WERI-Rb-1 (cell line): ENCODE measurements around the gene ABLIM2.

Experiments used
- DNase-seq: peaks from one replicate; pipeline ENCODE4 v3.0.0-alpha.2; 2020
- H3K27ac ChIP-seq: fragments of 250-450 bp; sonication (Bioruptor Pico); 2 replicates; pipeline ENCODE4 v1.5.1; 2020; ENCODE audit warnings: mild to moderate bottlenecking, moderate library complexity
- H3K27me3 ChIP-seq: fragments of 250-450 bp; sonication (Bioruptor Pico); 2 replicates; pipeline ENCODE4 v1.5.1; 2021; ENCODE audit warnings: mild to moderate bottlenecking, low read depth, moderate library complexity; ENCODE audit not compliant: insufficient read depth, severe bottlenecking
- H3K36me3 ChIP-seq: fragments of 250-450 bp; sonication (Bioruptor Pico); 2 replicates; pipeline ENCODE4 v1.5.1; 2020; ENCODE audit warnings: mild to moderate bottlenecking, moderate library complexity
- H3K4me3 ChIP-seq: 2 replicates; pipeline ENCODE4 v1.5.1; 2011; ENCODE audit warnings: low read depth, mild to moderate bottlenecking, control low read depth, low read length
- H3K9me3 ChIP-seq: fragments of 250-450 bp; sonication (Bioruptor Pico); 2 replicates; pipeline ENCODE4 v1.5.1; 2021; ENCODE audit warnings: mild to moderate bottlenecking, moderate library complexity; ENCODE audit not compliant: severe bottlenecking
- TF ChIP-seq, protein P1 (sequence below): IDR thresholded peaks from 2 replicates; pipeline ENCODE4 v1.5.1; 2011; ENCODE audit warnings: low read depth, mild to moderate bottlenecking, control low read depth, inconsistent platforms, low read length

ABLIM2 gene

GRCh38 chr4:8152090-8152864 is 6.3 kb downstream of the ABLIM2 start:
- TF ChIP-seq, protein P1, sequence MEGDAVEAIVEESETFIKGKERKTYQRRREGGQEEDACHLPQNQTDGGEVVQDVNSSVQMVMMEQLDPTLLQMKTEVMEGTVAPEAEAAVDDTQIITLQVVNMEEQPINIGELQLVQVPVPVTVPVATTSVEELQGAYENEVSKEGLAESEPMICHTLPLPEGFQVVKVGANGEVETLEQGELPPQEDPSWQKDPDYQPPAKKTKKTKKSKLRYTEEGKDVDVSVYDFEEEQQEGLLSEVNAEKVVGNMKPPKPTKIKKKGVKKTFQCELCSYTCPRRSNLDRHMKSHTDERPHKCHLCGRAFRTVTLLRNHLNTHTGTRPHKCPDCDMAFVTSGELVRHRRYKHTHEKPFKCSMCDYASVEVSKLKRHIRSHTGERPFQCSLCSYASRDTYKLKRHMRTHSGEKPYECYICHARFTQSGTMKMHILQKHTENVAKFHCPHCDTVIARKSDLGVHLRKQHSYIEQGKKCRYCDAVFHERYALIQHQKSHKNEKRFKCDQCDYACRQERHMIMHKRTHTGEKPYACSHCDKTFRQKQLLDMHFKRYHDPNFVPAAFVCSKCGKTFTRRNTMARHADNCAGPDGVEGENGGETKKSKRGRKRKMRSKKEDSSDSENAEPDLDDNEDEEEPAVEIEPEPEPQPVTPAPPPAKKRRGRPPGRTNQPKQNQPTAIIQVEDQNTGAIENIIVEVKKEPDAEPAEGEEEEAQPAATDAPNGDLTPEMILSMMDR, result no peak
- H3K36me3 ChIP-seq, result no peaks in the 10 kb centered on the region
- no peaks in the 10 kb centered on the region for H3K9me3 ChIP-seq
- peaks cover under 1% of the 10 kb centered on the region for H3K27me3 ChIP-seq
- H3K27ac ChIP-seq, result no peak overlapping the region
- H3K4me3 ChIP-seq, result no peak overlapping the region
- no peak for DNase-seq

DNA sequence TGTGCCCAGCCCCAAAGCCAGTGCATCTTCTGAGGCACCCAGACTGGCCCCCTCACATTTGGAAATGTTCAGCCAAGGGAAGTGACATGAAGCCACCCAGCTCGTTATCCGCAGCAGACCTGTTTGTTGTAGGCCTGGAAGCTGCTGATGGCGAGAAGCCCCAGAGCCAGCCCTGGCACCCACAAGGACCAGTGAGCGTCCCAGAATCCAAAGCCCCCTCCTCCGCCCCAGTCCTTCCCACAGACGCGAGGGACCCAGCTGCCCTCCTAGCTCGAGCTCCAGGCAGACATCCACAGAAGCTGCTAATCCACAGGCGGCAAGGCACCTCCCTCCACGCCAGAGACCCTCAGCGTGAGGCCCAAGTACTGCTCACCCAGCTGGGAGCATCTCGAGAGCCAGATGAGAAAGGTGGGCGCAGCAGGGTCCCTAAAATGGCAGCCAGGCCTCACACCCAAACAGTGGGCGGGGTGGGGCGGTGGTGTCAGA is 7.4 kb downstream of the ABLIM2 start:
- H3K36me3 ChIP-seq, result no peaks in the 10 kb centered on the region
- no peaks in the 10 kb centered on the region for H3K9me3 ChIP-seq
- H3K27me3 ChIP-seq, result no peaks in the 10 kb centered on the region
- no peak overlapping the region for H3K4me3 ChIP-seq
- TF ChIP-seq, protein P1, result no peak
- H3K27ac ChIP-seq, result no peak overlapping the region
- no peak for DNase-seq

- H3K27me3 ChIP-seq, result no peaks in the 10 kb centered on the region
- TF ChIP-seq, protein P1, result no peak
Observed at GRCh38 chr4:8150152-8151090, 8.2 kb downstream of the ABLIM2 start.

DNA sequence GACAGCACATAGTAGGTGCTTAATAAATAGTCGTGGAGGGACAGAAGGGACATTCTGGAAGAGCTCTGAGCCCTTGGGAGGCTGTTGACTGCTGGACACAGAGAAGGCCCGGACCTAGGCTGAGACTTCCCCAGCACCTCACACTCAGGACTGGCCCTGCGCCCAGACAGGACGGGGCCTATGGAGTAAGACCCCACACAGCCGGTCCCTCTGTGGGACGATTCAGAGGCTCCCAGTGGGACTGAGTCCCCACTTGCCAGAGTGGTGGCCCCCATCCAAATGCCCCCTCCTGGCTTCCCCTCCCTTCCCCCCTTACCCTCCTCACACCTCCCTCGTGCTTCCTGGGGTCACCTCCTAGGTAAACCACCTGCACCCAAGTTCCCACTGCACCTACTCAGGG is 8.9 kb downstream of the ABLIM2 start:
- Histone ChIP-seq H3K36me3 (no peaks in the 10 kb centered on the region), H3K4me3 (no peak overlapping the region), H3K9me3 (no peaks in the 10 kb centered on the region), H3K27ac (no peak overlapping the region), H3K27me3 (no peaks in the 10 kb centered on the region)
- DNase-seq, result no peak
- TF ChIP-seq, protein P1, result no peak

More at GRCh38 chr4:8150152-8151090, 8.2 kb downstream of the ABLIM2 start:
- no peak for DNase-seq
- no peak overlapping the region for H3K4me3 ChIP-seq
- H3K36me3 ChIP-seq, result no peaks in the 10 kb centered on the region
- no peaks in the 10 kb centered on the region for H3K9me3 ChIP-seq
- no peak overlapping the region for H3K27ac ChIP-seq

DNA sequence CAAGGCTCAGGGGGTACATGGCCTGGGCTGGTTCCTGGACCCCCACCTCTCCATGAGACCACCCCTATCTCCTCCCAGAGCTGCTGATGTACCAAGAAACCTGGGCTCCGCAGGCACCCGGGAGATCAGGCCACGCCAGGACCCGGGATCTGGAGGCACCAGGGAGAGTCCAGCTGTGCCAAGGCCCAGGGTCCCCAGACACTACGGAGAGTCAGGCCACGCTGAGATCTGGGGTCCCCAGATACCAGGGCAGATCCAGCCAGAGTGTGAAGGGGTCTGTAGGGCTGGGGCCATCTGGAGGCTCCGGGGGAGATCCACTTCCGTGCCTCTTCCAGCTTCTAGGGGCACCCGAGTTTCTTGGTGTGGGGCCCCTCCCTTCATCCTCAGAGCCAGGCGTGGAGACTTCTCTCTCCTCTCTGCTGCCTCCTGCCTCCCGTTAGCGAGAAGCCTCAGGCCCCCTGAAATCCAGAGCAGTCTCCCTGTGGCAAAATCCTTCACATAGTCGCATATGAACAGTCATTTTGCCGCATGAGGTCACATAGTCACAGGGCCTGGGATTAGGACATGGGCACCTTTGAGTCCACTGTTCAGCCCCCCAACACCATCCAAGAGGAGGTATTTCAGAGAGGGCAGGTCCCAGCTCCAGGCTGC is 9.7 kb downstream of the ABLIM2 start:
- Histone ChIP-seq H3K9me3 (no peaks in the 10 kb centered on the region), H3K4me3 (no peak overlapping the region), H3K27ac (no peak overlapping the region), H3K27me3 (no peaks in the 10 kb centered on the region), H3K36me3 (no peaks in the 10 kb centered on the region)
- no peak for DNase-seq
- TF ChIP-seq, protein P1, result no peak
